H1 (cell line): Measurements from ENCODE around the gene LSM2. TPM values are rescaled to one million over a fixed set of nuclear protein-coding genes. Genes with fewer than 3 reads are reported as not detected.
"Not testable (repeated sequence)": the region's sequence is repeated elsewhere in the genome, so short reads cannot be mapped to it uniquely, and the experiment has no call there.

Experiments used
- CTCF ChIA-PET: fragments of 300-600 bp; sonication (Branson Sonifier 250); formaldehyde crosslinking; loops from one replicate; lab custom pipeline; 2021; ENCODE audit not compliant: partially characterized antibody; lab: Charles Lee
- POLR2A ChIA-PET: fragments of 300-600 bp; sonication (Branson Sonifier 250); formaldehyde crosslinking; loops from one replicate; lab custom pipeline; 2021; ENCODE audit warnings: inconsistent platforms; ENCODE audit not compliant: partially characterized antibody; lab: Charles Lee
- DNase-seq, 2 experiments: peaks; one replicate each; pipeline versions ENCODE4 v3.0.0 to v3.0.0-alpha.2; 2010 to 2022; ENCODE audit warnings: low spot score in 2 of 2, low read depth in 1 of 2, mixed read lengths in 1 of 2
- FAIRE-seq: peaks from 2 replicates; lab custom pipeline; 2011; peaks lifted over from hg19 to GRCh38; lab: Jason Lieb, UNC
- H2AFZ ChIP-seq: 2 replicates; pipeline ENCODE4 v1.8.1; 2012; ENCODE audit warnings: low read length, inconsistent platforms
- H2AK5ac ChIP-seq: 2 replicates; pipeline ENCODE4 v1.6.1; 2013; ENCODE audit warnings: low read depth, low read length
- H2BK120ac ChIP-seq: replicated peaks from 2 replicates; pipeline ENCODE3; 2013; ENCODE audit warnings: low read depth, low read length, inconsistent platforms
- H2BK12ac ChIP-seq: 2 replicates; pipeline ENCODE4 v1.6.1; 2013; ENCODE audit warnings: low read depth, low read length
- H2BK15ac ChIP-seq: 2 replicates; pipeline ENCODE4 v1.6.1; 2013; ENCODE audit warnings: low read length
- H2BK20ac ChIP-seq: 2 replicates; pipeline ENCODE4 v1.6.1; 2013; ENCODE audit warnings: low read length
- H2BK5ac ChIP-seq: 2 replicates; pipeline ENCODE4 v1.6.1; 2013; ENCODE audit warnings: low read depth, low read length
- H3K14ac ChIP-seq: 2 replicates; pipeline ENCODE4 v1.6.1; 2013; ENCODE audit warnings: inconsistent platforms; ENCODE audit not compliant: insufficient read length
- H3K18ac ChIP-seq: 2 replicates; pipeline ENCODE4 v1.6.1; 2013; ENCODE audit warnings: low read length; ENCODE audit errors: extremely low read depth
- H3K23ac ChIP-seq: 2 replicates; pipeline ENCODE4 v1.6.1; 2013; ENCODE audit warnings: inconsistent platforms; ENCODE audit not compliant: insufficient read length
- H3K23me2 ChIP-seq: 2 replicates; pipeline ENCODE4 v1.6.1; 2013; ENCODE audit warnings: low read depth, low read length
- H3K27ac ChIP-seq: 2 replicates; pipeline ENCODE4 v1.6.1; 2011; ENCODE audit warnings: low read depth, low read length, inconsistent platforms
- H3K27me3 ChIP-seq, 4 experiments: replicated peaks in 1 of 4; 1 replicate in 1 of 4; 2 replicates in 3 of 4; pipeline versions ENCODE4 v1.6.1 to v1.8.1; 2011 to 2013; ENCODE audit warnings: low read length in 3 of 4, mild to moderate bottlenecking in 3 of 4, inconsistent platforms in 2 of 4, mixed read lengths in 2 of 4, moderate library complexity in 1 of 4; ENCODE audit not compliant: control insufficient read depth in 3 of 4, insufficient read depth in 3 of 4; ENCODE audit errors: extremely low read depth in 1 of 4
- H3K36me3 ChIP-seq, 4 experiments: 2 replicates each; pipeline versions ENCODE4 v1.6.1 to v1.8.1; 2011 to 2013; ENCODE audit warnings: mild to moderate bottlenecking in 4 of 4, low read length in 3 of 4, moderate library complexity in 2 of 4, control low read depth in 1 of 4, inconsistent platforms in 1 of 4; ENCODE audit not compliant: insufficient read depth in 4 of 4, control insufficient read depth in 2 of 4
- H3K4ac ChIP-seq: replicated peaks from 2 replicates; pipeline ENCODE3; 2013; ENCODE audit warnings: low read length, low read depth, mixed read lengths, inconsistent platforms; ENCODE audit not compliant: insufficient read length
- H3K4me1 ChIP-seq, 4 experiments: replicated peaks in 1 of 4; 1 replicate in 1 of 4; 2 replicates in 3 of 4; pipeline versions ENCODE4 v1.6.1 to v1.8.1; 2011 to 2013; ENCODE audit warnings: low read length in 3 of 4, inconsistent platforms in 2 of 4, mixed read lengths in 1 of 4; ENCODE audit not compliant: insufficient read depth in 4 of 4, control insufficient read depth in 3 of 4
- H3K4me2 ChIP-seq, 2 experiments: 2 replicates each; pipeline versions ENCODE4 v1.6.1 to v1.8.1; 2011 to 2013; ENCODE audit warnings: low read depth in 2 of 2, low read length in 2 of 2, control low read depth in 1 of 2, inconsistent platforms in 1 of 2, mild to moderate bottlenecking in 1 of 2; ENCODE audit not compliant: insufficient read depth in 1 of 2
- H3K4me3 ChIP-seq, 4 experiments: fragments of 200-600, 300-600 bp in 1 of 4; sonication (generic), shearing (Covaris generic), sonication (Bioruptor Twin) in 1 of 4; 2 replicates each; pipeline versions ENCODE4 v1.5.1 to v1.8.1; 2011 to 2016; ENCODE audit warnings: low read length in 4 of 4, low read depth in 3 of 4, control low read depth in 2 of 4, inconsistent platforms in 2 of 4, mild to moderate bottlenecking in 2 of 4, mixed read lengths in 1 of 4, moderate library complexity in 1 of 4; ENCODE audit not compliant: insufficient read depth in 2 of 4; ENCODE audit errors: extremely low read depth in 1 of 4
- H3K56ac ChIP-seq: replicated peaks from 2 replicates; pipeline ENCODE3; 2013; ENCODE audit warnings: low read depth, mild to moderate bottlenecking, mixed read lengths, low read length, inconsistent platforms; ENCODE audit not compliant: insufficient read length
- H3K79me1 ChIP-seq: 2 replicates; pipeline ENCODE4 v1.6.1; 2013; ENCODE audit warnings: low read depth, low read length, control low read depth
- H3K79me2 ChIP-seq, 2 experiments: 2 replicates each; pipeline versions ENCODE4 v1.6.1 to v1.8.1; 2012 to 2013; ENCODE audit warnings: low read length in 2 of 2, mild to moderate bottlenecking in 2 of 2, inconsistent platforms in 1 of 2; ENCODE audit not compliant: insufficient read depth in 2 of 2, control insufficient read depth in 1 of 2
- H3K9ac ChIP-seq, 4 experiments: replicated peaks in 1 of 4; 1 replicate in 1 of 4; 2 replicates in 3 of 4; pipeline versions ENCODE4 v1.6.1 to v1.8.1; 2011 to 2013; ENCODE audit warnings: low read depth in 3 of 4, low read length in 3 of 4, control low read depth in 2 of 4, mild to moderate bottlenecking in 2 of 4, moderate library complexity in 2 of 4, inconsistent platforms in 1 of 4; ENCODE audit errors: extremely low read depth in 1 of 4
- H3K9me3 ChIP-seq, 2 experiments: 2 replicates each; pipeline versions ENCODE4 v1.6.1 to v1.8.1; 2012 to 2013; ENCODE audit warnings: mild to moderate bottlenecking in 2 of 2, moderate library complexity in 2 of 2, control low read depth in 1 of 2, inconsistent platforms in 1 of 2, low read depth in 1 of 2, low read length in 1 of 2, mixed read lengths in 1 of 2; ENCODE audit not compliant: insufficient read depth in 2 of 2
- H4K20me1 ChIP-seq, 2 experiments: replicated peaks in 1 of 2; 2 replicates each; pipeline versions ENCODE3 to v1.8.1; 2011 to 2013; ENCODE audit warnings: inconsistent platforms in 2 of 2, low read length in 2 of 2, mild to moderate bottlenecking in 1 of 2; ENCODE audit not compliant: insufficient read depth in 2 of 2, control insufficient read depth in 1 of 2
- H4K5ac ChIP-seq: 2 replicates; pipeline ENCODE4 v1.6.1; 2013; ENCODE audit warnings: low read length, low read depth, mixed read lengths, inconsistent platforms; ENCODE audit not compliant: insufficient read length
- H4K8ac ChIP-seq: 2 replicates; pipeline ENCODE4 v1.8.0; 2013; ENCODE audit warnings: mild to moderate bottlenecking, moderate library complexity, low read length, inconsistent platforms; ENCODE audit not compliant: insufficient read depth; ENCODE audit errors: extremely low read depth
- H4K91ac ChIP-seq: replicated peaks from 2 replicates; pipeline ENCODE3; 2013; ENCODE audit warnings: low read length, mixed read lengths, inconsistent platforms; ENCODE audit not compliant: insufficient read length
- POLR2AphosphoS5 ChIP-seq: IDR thresholded peaks from 2 replicates; pipeline ENCODE4 v1.6.1; 2011; ENCODE audit warnings: low read depth, low read length
- WGBS, 2 experiments: shearing (Covaris generic) in 1 of 2; methylation state at CpG; one replicate each; pipeline versions ENCODE4 v1.1.6 to v1.1.7; 2013 to 2015; ENCODE audit warnings: low lambda C conversion rate in 2 of 2, mixed read lengths in 2 of 2, inconsistent platforms in 1 of 2, low coverage in 1 of 2, missing lambda C conversion rate in 1 of 2; ENCODE audit not compliant: insufficient replicate concordance in 2 of 2, insufficient coverage in 1 of 2, insufficient read length in 1 of 2; ENCODE audit errors: extremely low coverage in 1 of 2, missing lambda C conversion rate in 1 of 2; 5-methylcytosine and 5-hydroxymethylcytosine counted together
- polyA plus RNA-seq, 7 experiments: library from polyadenylated mRNA; depleted of rRNA in 3 of 7; stranded (reverse) in 5 of 7; unstranded in 2 of 7; fragments of >200 nt in 5 of 7; fragments of 200-250 nt in 2 of 7; gene quantifications; 1 replicate in 5 of 7; 2 replicates in 1 of 7; 4 replicates in 1 of 7; pipeline versions ENCODE4 v1.2.1 to v1.2.3, GENCODE V29; 2011 to 2013; ENCODE audit warnings: missing spikeins in 2 of 7, mixed read lengths in 2 of 7
- total RNA-seq: library from RNA; stranded (reverse); fragmentation: NEBNext Ultra II Directional; extraction: Animal tissue kit (Norgen Biotek cat#: 25700); gene quantifications from 2 replicates; pipeline ENCODE4 v1.2.1, GENCODE V29; 2021

The LSM2 gene
- total and polyA plus RNA-seq, 2 of the 8 experiments (the other 6 are each of a cell fraction or from before 2014, with no cell fraction given): 127 to 168 TPM

DNA sequence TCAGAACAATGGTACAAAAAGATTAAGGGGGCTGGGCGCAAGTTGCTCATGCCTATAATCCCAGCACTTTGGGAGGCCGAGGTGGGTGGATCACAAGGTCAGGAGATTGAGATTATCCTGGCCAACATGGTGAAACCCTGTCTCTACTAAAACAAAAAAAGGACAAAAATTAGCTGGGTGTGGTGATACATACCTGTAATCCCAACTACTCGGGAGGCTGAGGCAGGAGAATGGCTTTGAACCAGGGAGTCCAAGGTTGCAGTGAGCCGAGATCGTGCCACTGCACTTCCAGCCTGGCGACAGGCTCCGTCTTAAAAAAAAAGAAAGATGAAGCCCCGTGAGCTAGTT is 33.0 kb upstream of the LSM2 start:
- not testable (repeated sequence) for H3K56ac ChIP-seq, H2AK5ac ChIP-seq, H3K4me2 ChIP-seq, H3K18ac ChIP-seq, H3K14ac ChIP-seq, DNase-seq, H3K4me1 ChIP-seq, H3K23ac ChIP-seq, H3K27me3 ChIP-seq, H2BK120ac ChIP-seq, H2BK15ac ChIP-seq, H3K4me3 ChIP-seq, H3K9me3 ChIP-seq, FAIRE-seq, H2BK12ac ChIP-seq, H3K4ac ChIP-seq, H2BK5ac ChIP-seq, H2BK20ac ChIP-seq, H3K9ac ChIP-seq, H2AFZ ChIP-seq
- Histone ChIP-seq H3K23me2 (peaks cover 15% of the 10 kb centered on the region), H4K20me1 (peaks cover 18 to 24% of the 10 kb centered on the region in 2 experiments), H3K79me2 (peaks cover 17 to 37% of the 10 kb centered on the region in 2 experiments)
- POLR2A ChIA-PET: interaction anchor here (0.6 to 11.4 kb wide), 25 partner anchors 8 to 594 kb away, joined by 3 to 189 read pairs (median 5); partner anchors contain the start of genes CSNK2B, DDX39B, EHMT2 and HSPA1A
- CTCF ChIA-PET: interaction anchor here (0.8 to 4.5 kb wide), 7 partner anchors 20 to 128 kb away, joined by 3 to 15 read pairs (median 3); no protein-coding TSS in a partner anchor
- TF ChIP-seq POLR2AphosphoS5: 0 out of 2 replicates have a peak, but pooled peaks have one; percentile 27
- TF ChIP-seq, all 59 proteins: peak for 1; not testable (repeated sequence) for 58
- H3K79me1 ChIP-seq, H4K91ac ChIP-seq, H3K27ac ChIP-seq, H4K8ac ChIP-seq, H4K5ac ChIP-seq: not testable (repeated sequence)
- WGBS, 2 experiments: 91% methylated on average over 8 of the region's 8 CpGs; no CpG with 5 or more reads in 1 of the 2 experiments
- peaks cover 34 to 77% (median 48%) of the 10 kb centered on the region in 4 experiments for H3K36me3 ChIP-seq
